Transverse colon (tissue), 4 donors: ENCODE results near the gene KCTD14. TPM values are rescaled to one million over a fixed set of nuclear protein-coding genes. Genes with fewer than 3 reads are reported as not detected.

Experiments used
- DNase-seq: peaks from one replicate; pipeline ENCODE4 v3.0.0-alpha.2; 2019
- H3K27ac ChIP-seq, 4 donors: fragments of 200-600 bp; sonication (generic); 2 replicates each; pipeline ENCODE4 v1.5.1; 2016 to 2018; ENCODE audit warnings: inconsistent platforms in 4 of 4
- H3K27me3 ChIP-seq: fragments of 200-600 bp; sonication (generic); 2 replicates; pipeline ENCODE4 v1.5.1; 2017; ENCODE audit warnings: inconsistent platforms
- H3K36me3 ChIP-seq, 4 donors: fragments of 200-600 bp; sonication (generic); 2 replicates each; pipeline ENCODE4 v1.5.1; 2017 to 2019; ENCODE audit warnings: inconsistent platforms in 4 of 4
- H3K4me1 ChIP-seq, 4 donors: fragments of 200-600 bp; sonication (generic); 2 replicates each; pipeline ENCODE4 v1.5.1; 2017 to 2020; ENCODE audit warnings: inconsistent platforms in 4 of 4
- H3K4me3 ChIP-seq, 4 donors: fragments of 200-600 bp; sonication (generic); 1 replicate in 1 of 4; 2 replicates in 3 of 4; pipeline versions ENCODE4 v1.5.1 to v1.6.1; 2017 to 2019; ENCODE audit warnings: inconsistent platforms in 4 of 4
- H3K9me3 ChIP-seq, 2 donors: fragments of 200-600 bp; sonication (generic); 2 replicates each; pipeline ENCODE4 v1.5.1; 2017 to 2019; ENCODE audit warnings: inconsistent platforms in 2 of 2
- EP300 ChIP-seq: sonication (generic); formaldehyde crosslinking; IDR thresholded peaks from one replicate; pipeline ENCODE4 v1.6.1; 2017; ENCODE audit warnings: antibody characterized with exemption, low read depth
- POLR2A ChIP-seq: fragments of 450-650 bp; IDR thresholded peaks from one replicate; pipeline ENCODE4 v1.6.1; 2016; ENCODE audit warnings: antibody characterized with exemption, mild to moderate bottlenecking, moderate library complexity
- POLR2AphosphoS5 ChIP-seq, 3 donors: sonication (generic); formaldehyde crosslinking; IDR thresholded peaks; one replicate each; pipeline ENCODE4 v1.6.1; 2016; ENCODE audit warnings: antibody characterized with exemption in 3 of 3
- WGBS, 2 donors: methylation state at CpG; one replicate each; pipeline ENCODE4 v1.1.5; 2018; ENCODE audit warnings: low coverage in 1 of 2; 5-methylcytosine and 5-hydroxymethylcytosine counted together
- in situ Hi-C, 4 donors: fragments of 200-750 bp; cut with MboI; loops; one replicate each; pipeline versions ENCODE4 v1.15.0 to v1.15.1; 2017; ENCODE audit warnings: low sequenced_read_pairs in 3 of 4, low pct_ligation_motif_present in 1 of 4, low pct_unique_long_range_greater_than_20kb in 1 of 4
- intact Hi-C: fragments of 100-400 bp; cut with DNase I; formaldehyde crosslinking; loops from one replicate; pipeline ENCODE4 v1.15.1; 2023; ENCODE audit warnings: low total_unique reads
- total RNA-seq, 4 donors: library from RNA; depleted of rRNA; stranded (reverse); fragments of >200 nt; gene quantifications; one replicate each; pipeline ENCODE4 v1.1.0, GENCODE V29; 2016
- TF ChIP-seq, protein P1 (sequence below), 5 experiments: fragments of 200-600 bp in 3 of 5; fragments of 450-650 bp in 2 of 5; sonication (generic) in 3 of 5; IDR thresholded peaks; 1 replicate in 2 of 5; 2 replicates in 3 of 5; pipeline ENCODE4 v1.5.1; 2016 to 2017; ENCODE audit warnings: antibody characterized with exemption in 5 of 5, inconsistent platforms in 3 of 5, mild to moderate bottlenecking in 2 of 5, moderate library complexity in 1 of 5

Gene KCTD14
- total RNA-seq, 4 donors from 2014 or later, result 1.2 to 8.6 (median 5.1) TPM

- no peak within 1 kb of the TSS for H3K27ac ChIP-seq
- TF ChIP-seq, protein P1, sequence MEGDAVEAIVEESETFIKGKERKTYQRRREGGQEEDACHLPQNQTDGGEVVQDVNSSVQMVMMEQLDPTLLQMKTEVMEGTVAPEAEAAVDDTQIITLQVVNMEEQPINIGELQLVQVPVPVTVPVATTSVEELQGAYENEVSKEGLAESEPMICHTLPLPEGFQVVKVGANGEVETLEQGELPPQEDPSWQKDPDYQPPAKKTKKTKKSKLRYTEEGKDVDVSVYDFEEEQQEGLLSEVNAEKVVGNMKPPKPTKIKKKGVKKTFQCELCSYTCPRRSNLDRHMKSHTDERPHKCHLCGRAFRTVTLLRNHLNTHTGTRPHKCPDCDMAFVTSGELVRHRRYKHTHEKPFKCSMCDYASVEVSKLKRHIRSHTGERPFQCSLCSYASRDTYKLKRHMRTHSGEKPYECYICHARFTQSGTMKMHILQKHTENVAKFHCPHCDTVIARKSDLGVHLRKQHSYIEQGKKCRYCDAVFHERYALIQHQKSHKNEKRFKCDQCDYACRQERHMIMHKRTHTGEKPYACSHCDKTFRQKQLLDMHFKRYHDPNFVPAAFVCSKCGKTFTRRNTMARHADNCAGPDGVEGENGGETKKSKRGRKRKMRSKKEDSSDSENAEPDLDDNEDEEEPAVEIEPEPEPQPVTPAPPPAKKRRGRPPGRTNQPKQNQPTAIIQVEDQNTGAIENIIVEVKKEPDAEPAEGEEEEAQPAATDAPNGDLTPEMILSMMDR (IDR thresholded peaks at IDR 0.05), result no peak
- TF ChIP-seq POLR2A (no peak), POLR2AphosphoS5 (IDR thresholded peaks at IDR 0.05) (no peak), EP300 (no peak)
- H3K4me1 ChIP-seq, result no peaks in the 10 kb centered on the region
- intact Hi-C loops (no loop called here), in situ Hi-C loops (no loop called here)
- no peak within 1 kb of the TSS for H3K4me3 ChIP-seq
- no peaks in the 10 kb centered on the region for H3K27me3 ChIP-seq
- H3K36me3 ChIP-seq, result peaks cover 0 to under 1% (median 0%) of the 10 kb centered on the region in 4 donors
- 97% methylated on average over 14 of the region's 14 CpGs; no CpG with 5 or more reads in 1 of the 2 donors for WGBS, 2 donors
- H3K9me3 ChIP-seq, result no peaks in the 10 kb centered on the region
- no peak for DNase-seq
These were observed 40.5 kb upstream of the KCTD14 start, which contains the start of gene THRSP for GRCh38 chr11:78063440-78064181. Gene THRSP (plus strand): TSS chr11:78063861. CDS start chr11:78063882, 21 bp downstream.

GRCh38 chr11:78062671-78063070, 39.6 kb upstream of the KCTD14 start:
- Histone ChIP-seq H3K4me3 (no peak overlapping the region), H3K27me3 (no peaks in the 10 kb centered on the region), H3K9me3 (no peaks in the 10 kb centered on the region), H3K27ac (no peak overlapping the region), H3K36me3 (no peaks in the 10 kb centered on the region), H3K4me1 (no peaks in the 10 kb centered on the region)
- WGBS, 2 donors, result 50 to 61% methylated on average over 2 of the region's 2 CpGs
- TF ChIP-seq POLR2A, result no peak
- TF ChIP-seq, protein P1 (IDR thresholded peaks at IDR 0.05), result no peak
- TF ChIP-seq EP300, result no peak
- no peak for TF ChIP-seq POLR2AphosphoS5 (IDR thresholded peaks at IDR 0.05)
- DNase-seq, result no peak
- in situ Hi-C loops (no loop called here), intact Hi-C loops (no loop called here)

DNA sequence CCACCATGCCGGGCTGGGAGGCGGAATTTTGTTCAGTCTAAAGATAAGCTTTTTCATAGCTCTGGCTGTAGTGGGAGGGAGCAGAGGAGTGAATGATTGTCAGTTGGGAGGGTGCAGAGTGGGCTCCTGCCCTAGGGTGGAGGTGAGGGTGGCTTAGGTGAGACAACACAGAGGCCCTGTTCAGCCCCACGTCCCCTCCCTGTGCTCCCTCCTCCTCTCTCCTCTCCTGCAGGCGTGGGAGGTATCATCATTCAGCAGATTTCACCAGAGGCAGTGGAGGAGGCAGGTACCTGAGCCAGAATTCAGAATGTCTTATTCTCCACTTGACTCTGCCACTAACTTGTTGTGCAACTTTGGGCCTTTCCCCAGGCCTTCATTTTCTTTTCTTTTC, 38.8 kb upstream of the KCTD14 start:
- no peak overlapping the region for H3K27ac ChIP-seq
- in situ Hi-C loops, result no loop called here

DNA sequence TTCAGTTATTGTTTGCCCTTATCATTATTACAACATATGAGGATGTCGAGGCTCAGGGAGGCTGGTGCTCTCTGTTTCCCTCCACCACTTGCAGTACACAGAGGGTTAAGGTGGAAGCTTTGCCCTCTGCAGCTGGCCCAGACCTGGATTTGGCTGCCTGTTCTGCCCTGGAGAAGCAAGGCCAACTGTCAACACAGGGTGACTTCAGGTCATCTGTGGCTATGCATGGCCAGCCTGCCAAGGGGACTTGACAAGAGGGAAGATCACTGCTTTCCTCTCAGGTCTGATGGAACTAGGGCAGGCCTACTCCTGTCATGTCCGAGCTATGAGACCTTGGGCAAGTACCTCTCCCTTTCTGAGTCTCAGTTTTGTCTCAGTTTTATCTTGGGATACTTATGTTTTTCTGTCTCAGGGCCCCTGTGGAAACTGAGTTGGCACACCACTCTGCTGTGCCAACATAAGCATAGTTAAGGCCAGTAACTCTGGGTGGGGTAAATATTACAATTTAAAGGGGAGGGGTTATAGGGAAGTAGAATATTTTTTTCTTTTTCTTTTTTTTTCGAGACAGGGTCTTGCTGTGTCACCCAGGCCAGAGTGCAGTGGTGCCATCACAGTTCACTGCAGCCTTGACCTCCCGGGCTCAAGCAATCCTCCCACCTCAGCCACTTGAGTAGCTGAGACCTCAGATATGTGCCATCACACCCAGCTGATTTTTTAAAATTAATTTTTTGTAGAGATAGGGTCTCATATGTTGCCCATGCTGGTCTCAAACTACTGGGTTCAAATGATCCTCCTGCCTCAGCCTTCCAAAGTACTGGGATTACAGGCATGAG, 38.2 kb upstream of the KCTD14 start:
- Histone ChIP-seq H3K36me3 (no peaks in the 10 kb centered on the region), H3K27ac (no peak overlapping the region), H3K4me1 (no peaks in the 10 kb centered on the region), H3K9me3 (no peaks in the 10 kb centered on the region), H3K4me3 (no peak overlapping the region), H3K27me3 (no peaks in the 10 kb centered on the region)
- no peak for DNase-seq
- 74 to 75% methylated on average over 1 to 4 of the region's 4 CpGs for WGBS, 2 donors
- intact Hi-C loops, result no loop called here
- TF ChIP-seq POLR2A (no peak), POLR2AphosphoS5 (IDR thresholded peaks at IDR 0.05) (no peak), EP300 (no peak)
- TF ChIP-seq, protein P1 (IDR thresholded peaks at IDR 0.05), result no peak
- in situ Hi-C loops, result no loop called here

More for the DNA sequence above, 38.8 kb upstream of the KCTD14 start:
- Histone ChIP-seq H3K27me3 (no peaks in the 10 kb centered on the region), H3K4me1 (no peaks in the 10 kb centered on the region), H3K4me3 (no peak overlapping the region), H3K36me3 (no peaks in the 10 kb centered on the region), H3K9me3 (no peaks in the 10 kb centered on the region)
- intact Hi-C loops, result no loop called here
- 85 to 100% methylated on average over 1 to 4 of the region's 4 CpGs for WGBS, 2 donors
- no peak for DNase-seq
- TF ChIP-seq POLR2A (no peak), EP300 (no peak), POLR2AphosphoS5 (IDR thresholded peaks at IDR 0.05) (no peak)
- TF ChIP-seq, protein P1 (IDR thresholded peaks at IDR 0.05), result no peak
